GM18870 (cell line): Measurements from ENCODE around the gene ITPR1.

Experiments
- ATAC-seq: cut with Tn5 transposase; IDR thresholded peaks from one replicate; pipeline ENCODE4 v1.9.1; 2021; ENCODE audit warnings: moderate library complexity; ENCODE audit not compliant: unreplicated experiment

Gene ITPR1

GRCh38 chr3:4768021-4768420 is 274.9 kb downstream of the ITPR1 start:
- ATAC-seq, result no peak

- ATAC-seq, result no peak
Measured at GRCh38 chr3:4768521-4768920, 275.4 kb downstream of the ITPR1 start.

GRCh38 chr3:4770561-4770960 is 277.4 kb downstream of the ITPR1 start:
- no peak for ATAC-seq

- ATAC-seq, result no peak
Measured at GRCh38 chr3:4771243-4771642, 278.1 kb downstream of the ITPR1 start.

GRCh38 chr3:4772171-4772804 is 279.1 kb downstream of the ITPR1 start:
- no peak for ATAC-seq

- ATAC-seq, result no peak
Measured at GRCh38 chr3:4772858-4773257, 279.7 kb downstream of the ITPR1 start.

- no peak for ATAC-seq
Measured at GRCh38 chr3:4773583-4773982, 280.4 kb downstream of the ITPR1 start.

- no peak for ATAC-seq
Measured at GRCh38 chr3:4774531-4774930, 281.4 kb downstream of the ITPR1 start.

GRCh38 chr3:4776399-4776979 is 283.3 kb downstream of the ITPR1 start:
- ATAC-seq, result peak; percentile 29

- ATAC-seq, result peak; percentile 94
Measured at GRCh38 chr3:4776980-4777581, 283.9 kb downstream of the ITPR1 start.

GRCh38 chr3:4778119-4778518 is 285.0 kb downstream of the ITPR1 start:
- no peak for ATAC-seq

- ATAC-seq, result no peak
Measured at GRCh38 chr3:4778740-4779139, 285.6 kb downstream of the ITPR1 start.

GRCh38 chr3:4780545-4780957 is 287.4 kb downstream of the ITPR1 start:
- no peak for ATAC-seq

GRCh38 chr3:4782095-4782494 is 288.9 kb downstream of the ITPR1 start:
- ATAC-seq, result no peak

- no peak for ATAC-seq
Measured at GRCh38 chr3:4785551-4785950, 292.4 kb downstream of the ITPR1 start.

GRCh38 chr3:4786431-4786830 is 293.3 kb downstream of the ITPR1 start:
- ATAC-seq, result no peak

- no peak for ATAC-seq
Measured at GRCh38 chr3:4791358-4791757, 298.2 kb downstream of the ITPR1 start.

- ATAC-seq, result no peak
Measured at GRCh38 chr3:4793311-4793710, 300.2 kb downstream of the ITPR1 start.

- ATAC-seq, result no peak
Measured at GRCh38 chr3:4794331-4794730, 301.2 kb downstream of the ITPR1 start.

GRCh38 chr3:4794798-4795197 is 301.6 kb downstream of the ITPR1 start:
- no peak for ATAC-seq

- no peak for ATAC-seq
Measured at GRCh38 chr3:4795905-4796304, 302.8 kb downstream of the ITPR1 start.

- ATAC-seq, result no peak
Measured at GRCh38 chr3:4797201-4797705, 304.1 kb downstream of the ITPR1 start.
